Neural crest cell (in vitro differentiated cells): ENCODE results near the gene DHDH. TPM values are rescaled to one million over a fixed set of nuclear protein-coding genes. Genes with fewer than 3 reads are reported as not detected.
"Not testable (repeated sequence)": the region's sequence is repeated elsewhere in the genome, so short reads cannot be mapped to it uniquely, and the experiment has no call there.

ENCODE experiments used
- DNase-seq: peaks from one replicate; pipeline ENCODE4 v3.0.0; 2021; ENCODE audit warnings: low read depth, mixed read lengths, low spot score
- H3K27ac Mint-ChIP-seq: one replicate; pipeline ENCODE4 v1.8.0; 2021; ENCODE audit warnings: mild to moderate bottlenecking, mixed read lengths; ENCODE audit not compliant: unreplicated experiment
- H3K27me3 Mint-ChIP-seq: 2 replicates; pipeline ENCODE4 v1.8.0; 2021; ENCODE audit warnings: low read depth, mild to moderate bottlenecking, mixed read lengths
- H3K36me3 Mint-ChIP-seq: 2 replicates; pipeline ENCODE4 v1.8.0; 2021; ENCODE audit warnings: low read depth, mild to moderate bottlenecking, mixed read lengths
- H3K4me1 Mint-ChIP-seq: 2 replicates; pipeline ENCODE4 v1.8.0; 2021; ENCODE audit warnings: mixed read lengths
- H3K4me3 Mint-ChIP-seq: one replicate; pipeline ENCODE4 v1.8.0; 2021; ENCODE audit warnings: mild to moderate bottlenecking, mixed read lengths
- H3K9me3 Mint-ChIP-seq: 2 replicates; pipeline ENCODE4 v1.8.0; 2021; ENCODE audit warnings: mixed read lengths
- total RNA-seq: library from RNA; stranded (reverse); gene quantifications from 2 replicates; pipeline ENCODE4 v1.2.1, GENCODE V29; 2021
- TF ChIP-seq, protein P1 (sequence below): fragments of 200-600 bp; sonication (generic); conservative IDR thresholded peaks from 2 replicates; pipeline ENCODE4 v1.5.0; 2021; ENCODE audit warnings: antibody characterized with exemption, mild to moderate bottlenecking

DHDH gene
- total RNA-seq, 1 donor from 2014 or later, result 0.47 TPM

GRCh38 chr19:48914181-48914580 is 19.3 kb upstream of the DHDH start:
- Mint-ChIP-seq H3K4me3 (no peak overlapping the region), H3K27ac (no peak overlapping the region), H3K4me1 (no peaks in the 10 kb centered on the region), H3K9me3 (no peaks in the 10 kb centered on the region), H3K36me3 (peaks cover 20% of the 10 kb centered on the region), H3K27me3 (no peaks in the 10 kb centered on the region)
- no peak for DNase-seq
- TF ChIP-seq, protein P1, sequence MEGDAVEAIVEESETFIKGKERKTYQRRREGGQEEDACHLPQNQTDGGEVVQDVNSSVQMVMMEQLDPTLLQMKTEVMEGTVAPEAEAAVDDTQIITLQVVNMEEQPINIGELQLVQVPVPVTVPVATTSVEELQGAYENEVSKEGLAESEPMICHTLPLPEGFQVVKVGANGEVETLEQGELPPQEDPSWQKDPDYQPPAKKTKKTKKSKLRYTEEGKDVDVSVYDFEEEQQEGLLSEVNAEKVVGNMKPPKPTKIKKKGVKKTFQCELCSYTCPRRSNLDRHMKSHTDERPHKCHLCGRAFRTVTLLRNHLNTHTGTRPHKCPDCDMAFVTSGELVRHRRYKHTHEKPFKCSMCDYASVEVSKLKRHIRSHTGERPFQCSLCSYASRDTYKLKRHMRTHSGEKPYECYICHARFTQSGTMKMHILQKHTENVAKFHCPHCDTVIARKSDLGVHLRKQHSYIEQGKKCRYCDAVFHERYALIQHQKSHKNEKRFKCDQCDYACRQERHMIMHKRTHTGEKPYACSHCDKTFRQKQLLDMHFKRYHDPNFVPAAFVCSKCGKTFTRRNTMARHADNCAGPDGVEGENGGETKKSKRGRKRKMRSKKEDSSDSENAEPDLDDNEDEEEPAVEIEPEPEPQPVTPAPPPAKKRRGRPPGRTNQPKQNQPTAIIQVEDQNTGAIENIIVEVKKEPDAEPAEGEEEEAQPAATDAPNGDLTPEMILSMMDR, result no peak

GRCh38 chr19:48915757-48916156 is 17.7 kb upstream of the DHDH start:
- TF ChIP-seq, protein P1, result no peak
- no peaks in the 10 kb centered on the region for H3K4me1 Mint-ChIP-seq
- peaks cover 20% of the 10 kb centered on the region for H3K36me3 Mint-ChIP-seq
- H3K27ac Mint-ChIP-seq, result no peak overlapping the region
- no peak for DNase-seq
- no peak overlapping the region for H3K4me3 Mint-ChIP-seq
- H3K27me3 Mint-ChIP-seq, result no peaks in the 10 kb centered on the region
- no peaks in the 10 kb centered on the region for H3K9me3 Mint-ChIP-seq

DNA sequence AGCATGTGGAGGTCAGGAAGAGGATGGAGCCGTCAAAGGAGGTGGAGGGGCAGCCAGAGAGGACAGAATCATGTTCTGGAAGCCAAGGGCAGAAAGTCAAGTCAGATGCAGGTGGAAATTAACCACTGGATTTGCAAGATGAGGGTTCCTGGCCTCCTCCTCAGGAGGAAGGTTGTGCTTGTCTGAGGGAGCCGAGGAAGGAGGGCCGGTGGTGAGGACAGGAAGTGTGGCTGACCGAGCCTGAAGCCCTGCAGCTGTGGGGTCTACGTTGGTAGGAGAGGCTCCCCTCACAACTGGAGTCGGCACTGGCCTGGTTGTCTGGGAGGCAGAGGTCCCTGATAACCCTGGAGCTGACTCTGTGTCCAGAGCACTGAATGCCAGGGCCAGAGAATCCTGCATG is 15.4 kb upstream of the DHDH start:
- Mint-ChIP-seq H3K27ac (no peak overlapping the region), H3K4me1 (no peaks in the 10 kb centered on the region), H3K27me3 (no peaks in the 10 kb centered on the region), H3K36me3 (peaks cover 18% of the 10 kb centered on the region), H3K4me3 (no peak overlapping the region), H3K9me3 (no peaks in the 10 kb centered on the region)
- no peak for DNase-seq
- TF ChIP-seq, protein P1, result no peak

DNA sequence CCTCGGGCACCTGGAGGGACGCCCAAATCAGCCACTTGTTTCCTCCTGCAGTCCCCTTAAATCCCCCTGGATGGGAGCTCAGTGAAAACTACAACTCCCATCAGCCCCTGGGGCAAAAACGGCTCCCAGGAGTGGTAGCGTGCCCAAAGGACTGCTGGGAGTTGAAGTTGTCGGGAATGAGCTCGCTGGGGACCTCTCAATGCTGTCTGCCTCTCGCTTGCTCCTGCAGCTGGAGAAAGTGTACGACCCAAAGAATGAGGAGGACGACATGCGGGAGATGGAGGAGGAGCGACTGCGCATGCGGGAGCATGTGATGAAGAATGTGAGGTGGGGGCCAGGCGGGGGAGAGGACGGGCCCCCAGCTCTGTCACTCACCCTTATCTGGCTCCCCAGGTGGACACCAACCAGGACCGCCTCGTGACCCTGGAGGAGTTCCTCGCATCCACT is 14.7 kb upstream of the DHDH start:
- H3K36me3 Mint-ChIP-seq, result peaks cover 17% of the 10 kb centered on the region
- H3K4me1 Mint-ChIP-seq, result no peaks in the 10 kb centered on the region
- peak overlapping the region; percentile 43 for H3K27ac Mint-ChIP-seq
- no peaks in the 10 kb centered on the region for H3K27me3 Mint-ChIP-seq
- TF ChIP-seq, protein P1, result no peak
- no peaks in the 10 kb centered on the region for H3K9me3 Mint-ChIP-seq
- H3K4me3 Mint-ChIP-seq, result no peak overlapping the region
- DNase-seq, result peak; percentile 44

GRCh38 chr19:48919271-48919670 is 14.2 kb upstream of the DHDH start:
- H3K27ac Mint-ChIP-seq, DNase-seq, H3K9me3 Mint-ChIP-seq, H3K27me3 Mint-ChIP-seq, H3K4me3 Mint-ChIP-seq, H3K4me1 Mint-ChIP-seq: not testable (repeated sequence)
- peaks cover 16% of the 10 kb centered on the region for H3K36me3 Mint-ChIP-seq

DNA sequence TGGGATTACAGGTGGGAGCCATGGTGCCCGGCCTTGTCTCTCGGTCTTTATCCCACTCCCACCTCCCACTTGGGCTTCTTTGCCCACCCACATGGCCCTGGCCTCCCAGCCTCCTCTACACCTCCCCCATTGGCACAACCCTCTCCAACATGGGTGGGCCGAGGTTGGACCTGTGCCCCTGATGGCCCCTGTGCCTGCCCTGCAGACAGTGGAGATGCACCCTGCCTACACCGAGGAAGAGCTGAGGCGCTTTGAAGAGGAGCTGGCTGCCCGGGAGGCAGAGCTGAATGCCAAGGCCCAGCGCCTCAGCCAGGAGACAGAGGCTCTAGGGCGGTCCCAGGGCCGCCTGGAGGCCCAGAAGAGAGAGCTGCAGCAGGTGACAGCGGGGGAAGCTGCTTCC is 12.6 kb upstream of the DHDH start:
- Mint-ChIP-seq H3K4me1 (no peaks in the 10 kb centered on the region), H3K9me3 (no peaks in the 10 kb centered on the region), H3K27ac (no peak overlapping the region), H3K27me3 (no peaks in the 10 kb centered on the region), H3K4me3 (no peak overlapping the region), H3K36me3 (peaks cover 10% of the 10 kb centered on the region)
- DNase-seq, result no peak
- TF ChIP-seq, protein P1, result no peak
